GM19193 (cell line): ENCODE data around the gene EFEMP1.

Source experiments
- POLR2A ChIP-seq: IDR thresholded peaks from 4 replicates; pipeline ENCODE4 v1.6.1; 2011; ENCODE audit not compliant: insufficient read depth, insufficient read length; ENCODE audit errors: extremely low read depth

The EFEMP1 gene, protein sequence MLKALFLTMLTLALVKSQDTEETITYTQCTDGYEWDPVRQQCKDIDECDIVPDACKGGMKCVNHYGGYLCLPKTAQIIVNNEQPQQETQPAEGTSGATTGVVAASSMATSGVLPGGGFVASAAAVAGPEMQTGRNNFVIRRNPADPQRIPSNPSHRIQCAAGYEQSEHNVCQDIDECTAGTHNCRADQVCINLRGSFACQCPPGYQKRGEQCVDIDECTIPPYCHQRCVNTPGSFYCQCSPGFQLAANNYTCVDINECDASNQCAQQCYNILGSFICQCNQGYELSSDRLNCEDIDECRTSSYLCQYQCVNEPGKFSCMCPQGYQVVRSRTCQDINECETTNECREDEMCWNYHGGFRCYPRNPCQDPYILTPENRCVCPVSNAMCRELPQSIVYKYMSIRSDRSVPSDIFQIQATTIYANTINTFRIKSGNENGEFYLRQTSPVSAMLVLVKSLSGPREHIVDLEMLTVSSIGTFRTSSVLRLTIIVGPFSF

GRCh38 chr2:55923091-55923981 lies at the start of gene EFEMP1:
TSS of gene EFEMP1 (minus strand) at chr2:55923782. CDS start at chr2:55922440, 1,342 bp downstream.
- TF ChIP-seq POLR2A, result no peak

DNA sequence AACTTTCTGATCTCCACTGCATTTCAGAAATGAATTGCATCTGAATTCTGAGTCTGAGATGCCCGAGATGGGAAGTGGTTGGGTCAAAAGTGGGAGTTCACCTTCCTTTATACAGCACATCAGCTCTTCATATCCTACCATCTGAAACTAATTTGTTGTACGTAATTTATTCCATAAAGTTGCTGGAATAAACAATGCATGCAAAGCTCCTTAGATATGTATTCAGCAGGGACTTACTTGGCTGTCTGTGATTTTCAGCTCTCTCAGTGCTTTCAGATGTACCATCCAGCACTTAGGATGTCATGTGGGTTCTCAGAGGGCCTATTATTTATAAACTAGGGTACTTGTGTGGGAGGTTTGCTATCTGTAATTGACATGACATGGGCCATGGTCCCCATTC lies 46.9 kb upstream of the EFEMP1 start:
- TF ChIP-seq POLR2A, result no peak

DNA sequence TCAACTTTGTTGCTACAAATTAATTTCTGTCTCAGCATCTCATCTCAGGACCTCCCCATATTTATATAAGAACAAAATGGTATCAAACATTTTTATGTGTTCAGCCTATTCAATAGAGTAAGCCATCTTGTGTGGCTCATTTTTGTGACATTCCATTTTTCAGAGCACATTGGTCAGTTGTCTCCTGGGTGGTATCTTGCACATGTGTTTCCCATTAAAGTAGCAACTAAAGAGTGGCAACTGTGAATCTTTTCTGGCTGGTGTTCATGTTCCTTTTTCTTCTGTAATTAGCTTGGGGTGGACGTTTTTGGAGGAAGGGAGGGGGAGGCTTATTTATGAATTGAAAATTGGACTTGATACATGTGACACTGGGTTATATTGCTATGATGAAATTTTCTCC lies 45.4 kb upstream of the EFEMP1 start:
- TF ChIP-seq POLR2A, result no peak

GRCh38 chr2:55966401-55967118 lies 43.0 kb upstream of the EFEMP1 start:
- TF ChIP-seq POLR2A, result no peak

- TF ChIP-seq POLR2A, result no peak
Observed at GRCh38 chr2:55965966-55966365, 42.4 kb upstream of the EFEMP1 start.

GRCh38 chr2:55965276-55965675 lies 41.7 kb upstream of the EFEMP1 start:
- no peak for TF ChIP-seq POLR2A

DNA sequence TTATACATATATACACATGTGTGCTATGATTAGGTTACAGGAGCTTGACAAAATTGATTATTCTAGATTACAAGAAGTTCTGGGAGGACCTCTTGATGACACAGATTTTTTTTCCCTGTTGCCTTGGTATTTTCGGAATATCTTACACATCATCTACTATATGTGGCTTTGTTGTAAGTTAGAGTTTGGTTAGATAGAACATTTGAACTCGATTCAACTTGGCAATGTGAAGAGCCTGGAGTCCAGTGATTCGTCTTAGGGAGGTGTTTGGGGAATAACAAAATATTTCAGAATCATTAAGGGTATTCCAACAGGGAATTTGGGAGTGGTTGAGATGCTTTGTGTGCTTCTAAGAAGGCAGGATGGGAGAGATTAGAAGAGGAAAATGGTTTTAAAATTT lies 39.3 kb upstream of the EFEMP1 start:
- no peak for TF ChIP-seq POLR2A

GRCh38 chr2:55961318-55961911 lies 37.8 kb upstream of the EFEMP1 start:
- no peak for TF ChIP-seq POLR2A

DNA sequence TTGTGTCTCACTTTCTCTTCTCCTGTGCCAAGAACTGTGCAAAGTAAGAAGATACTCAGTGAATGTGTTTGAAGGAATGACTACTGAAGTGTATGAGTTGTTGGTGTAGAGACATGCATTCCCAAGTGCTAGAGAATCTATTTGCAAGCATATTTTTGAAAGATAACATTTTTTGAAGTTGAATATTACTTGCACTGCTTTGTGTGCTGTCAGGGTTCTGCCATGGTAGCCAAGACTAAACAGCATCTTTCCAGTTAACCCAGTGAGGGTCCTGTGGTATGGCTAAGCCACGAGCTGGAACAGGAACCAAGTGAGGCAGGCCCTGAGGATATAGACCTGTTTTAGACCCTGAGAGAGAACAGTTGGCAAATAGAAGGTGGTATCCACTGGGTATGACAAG lies 35.2 kb upstream of the EFEMP1 start:
- no peak for TF ChIP-seq POLR2A

- TF ChIP-seq POLR2A, result no peak
Observed at GRCh38 chr2:55957142-55957541, 33.6 kb upstream of the EFEMP1 start.

DNA sequence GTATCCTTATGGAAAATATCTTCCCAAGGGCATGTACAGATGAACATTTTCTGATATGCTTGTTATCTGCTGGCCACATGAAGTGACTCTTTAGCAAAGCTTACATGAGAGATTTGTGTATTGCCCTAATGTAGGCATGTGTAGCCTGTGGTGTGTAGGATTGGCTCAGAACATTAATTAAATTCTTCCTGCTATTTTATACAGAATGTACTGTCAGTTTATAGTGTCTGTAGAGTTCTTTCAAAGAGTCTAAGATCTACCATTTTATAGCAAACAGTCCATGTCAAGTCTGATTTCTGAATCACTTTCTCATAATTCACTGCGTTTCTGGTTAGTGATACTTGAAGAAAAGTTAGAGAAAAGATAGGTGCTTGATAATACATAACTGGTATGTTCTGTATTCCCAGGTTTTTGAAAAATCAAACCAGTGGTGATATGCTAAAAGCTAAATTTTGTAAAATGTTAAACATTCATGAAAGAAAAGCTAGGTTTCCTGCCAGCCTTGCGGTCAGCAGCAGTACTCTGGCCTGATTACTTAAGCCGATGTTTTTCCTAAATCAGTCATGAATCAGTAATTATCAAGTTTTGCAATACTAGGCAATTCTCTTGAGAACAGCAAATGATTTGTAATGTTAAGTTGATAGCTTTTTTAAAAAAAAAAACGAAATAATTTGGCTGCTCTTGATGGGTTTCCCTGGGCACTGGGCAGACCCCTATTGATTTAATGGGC lies 30.9 kb upstream of the EFEMP1 start:
- TF ChIP-seq POLR2A, result no peak

DNA sequence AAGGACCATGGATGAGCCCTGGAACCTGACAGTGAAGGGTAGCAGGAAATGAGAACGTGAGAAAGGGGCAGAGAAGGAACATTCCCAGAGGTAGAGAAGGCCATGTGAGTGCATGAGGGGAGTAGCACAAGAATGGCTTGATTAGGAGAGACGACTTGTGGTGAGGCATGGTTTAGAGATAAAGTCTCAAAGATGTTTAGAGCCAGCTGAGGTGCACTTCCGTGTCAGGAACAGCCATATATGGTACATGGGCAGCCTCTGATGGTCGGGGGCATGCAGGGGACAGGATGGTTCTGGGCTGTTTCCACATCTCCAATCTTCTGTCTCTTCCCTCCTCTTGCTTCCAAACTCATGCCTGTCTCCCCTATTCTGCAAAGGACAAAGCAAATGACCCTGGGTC lies 28.8 kb upstream of the EFEMP1 start:
- no peak for TF ChIP-seq POLR2A

GRCh38 chr2:55951533-55951932 lies 28.0 kb upstream of the EFEMP1 start:
- no peak for TF ChIP-seq POLR2A

DNA sequence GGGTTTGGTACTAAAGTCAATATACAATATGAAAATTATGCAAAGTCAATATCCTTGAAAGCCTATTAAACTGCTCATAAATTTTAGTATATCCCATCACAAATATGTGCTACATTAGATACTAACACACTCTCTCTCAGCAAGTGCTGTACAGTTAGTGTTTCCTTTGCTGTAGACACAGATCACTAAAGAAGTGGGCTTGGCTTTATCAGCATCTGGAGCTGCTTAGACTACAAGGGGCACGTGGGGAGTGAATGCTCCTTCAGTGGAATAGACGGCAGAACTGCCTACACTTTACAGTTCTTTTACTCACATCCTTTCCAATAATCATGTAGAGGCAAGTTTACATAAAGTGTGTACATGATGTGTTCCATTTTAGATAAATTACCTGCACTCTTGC lies 26.0 kb upstream of the EFEMP1 start:
- no peak for TF ChIP-seq POLR2A

DNA sequence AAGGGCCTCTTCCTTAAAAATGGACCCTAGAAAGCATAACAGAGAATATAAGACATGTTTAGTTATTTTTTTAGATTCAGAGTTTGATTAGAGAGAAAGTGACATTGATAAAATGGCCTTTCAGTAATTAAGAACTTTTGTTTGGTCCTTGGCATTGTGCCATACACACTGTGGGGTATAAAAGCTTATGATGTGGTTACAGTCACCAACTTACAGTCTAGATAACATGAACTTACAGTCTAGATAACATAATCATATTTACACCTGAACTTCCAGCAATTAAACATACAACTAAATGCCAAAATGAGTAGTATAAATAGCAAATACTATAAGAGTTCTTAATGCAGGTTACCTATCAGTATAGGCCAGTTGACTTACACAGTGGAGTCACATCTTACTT lies 25.6 kb upstream of the EFEMP1 start:
- no peak for TF ChIP-seq POLR2A
